ENCODE measurements around the gene P2RX6.

DNA sequence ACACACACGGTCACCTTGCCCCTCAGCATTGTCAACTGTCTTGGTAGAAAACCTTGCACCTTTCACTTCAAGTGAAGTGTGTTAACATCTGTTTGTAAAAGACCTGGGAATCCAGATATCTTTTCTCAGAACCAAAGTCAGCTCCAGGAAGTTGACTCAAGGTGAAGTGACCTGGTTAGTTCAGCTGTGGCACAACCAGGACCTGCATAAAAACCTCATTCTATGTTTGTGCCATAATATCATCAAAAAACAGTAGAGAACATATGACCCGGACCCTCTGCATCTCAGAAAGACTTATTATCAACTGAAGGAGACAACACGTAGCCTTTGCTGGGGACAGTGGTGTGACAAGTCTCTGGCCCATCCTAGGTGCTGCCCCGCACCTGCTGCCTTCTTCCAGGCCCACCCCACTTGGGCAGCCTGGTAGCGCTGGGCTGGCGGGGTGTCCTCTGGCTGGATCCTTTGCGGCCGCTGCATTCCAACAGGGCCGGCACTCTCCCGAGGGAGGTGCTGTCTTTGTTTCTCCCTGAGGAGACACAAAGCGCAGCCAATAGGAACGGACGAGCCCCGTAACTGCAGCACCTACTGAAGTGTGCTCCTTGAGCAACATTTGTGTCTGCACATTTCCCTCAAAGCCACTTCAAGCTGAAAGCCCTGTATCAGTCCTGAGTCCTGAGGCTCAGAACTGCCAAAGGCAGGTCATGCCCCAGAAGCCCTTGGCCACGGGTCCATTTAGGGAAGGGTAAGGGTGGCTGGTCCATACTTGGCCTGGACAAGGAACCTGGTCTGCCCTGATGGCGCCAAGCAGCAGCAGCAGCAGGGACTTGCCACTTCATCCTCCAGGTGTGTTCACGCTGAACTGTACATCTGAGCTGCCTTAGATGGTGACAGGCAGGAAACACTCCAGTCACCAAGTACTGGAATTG, 56.0 kb downstream of the P2RX6 start:
- TF ChIP-seq PATZ1 (CRISPR knock-in tag; IDR thresholded peaks at IDR 0.05; ENCODE audit: borderline replicate concordance) (no peak), GLIS3 (CRISPR knock-in tag; IDR thresholded peaks at IDR 0.05) (no peak), RARB (CRISPR knock-in tag; IDR thresholded peaks at IDR 0.05) (no peak), BACH2 (CRISPR knock-in tag; IDR thresholded peaks at IDR 0.05; ENCODE audit: borderline replicate concordance) (no peak)

All from SK-N-SH treated with all-trans-retinoic acid at 6 μM for 48 hours (cell line).